ENCODE measurements around the gene RHBDF1.

GRCh38 chr16:91484-91883 lies 19.1 kb upstream of the RHBDF1 start:
- TF ChIP-seq CTCF (IDR thresholded peaks at IDR 0.05) (no peak), POLR2A (IDR thresholded peaks at IDR 0.05) (peak in 1 of 2 donors; percentile 26)
